Measurements from ENCODE around the gene TULP1. TPM values are rescaled to one million over a fixed set of nuclear protein-coding genes. Genes with fewer than 3 reads are reported as not detected.

TULP1 gene
- total and polyA plus RNA-seq, 2 of the 13 experiments (the other 11 are each of a cell fraction or from before 2014, with no cell fraction given): not detected

DNA sequence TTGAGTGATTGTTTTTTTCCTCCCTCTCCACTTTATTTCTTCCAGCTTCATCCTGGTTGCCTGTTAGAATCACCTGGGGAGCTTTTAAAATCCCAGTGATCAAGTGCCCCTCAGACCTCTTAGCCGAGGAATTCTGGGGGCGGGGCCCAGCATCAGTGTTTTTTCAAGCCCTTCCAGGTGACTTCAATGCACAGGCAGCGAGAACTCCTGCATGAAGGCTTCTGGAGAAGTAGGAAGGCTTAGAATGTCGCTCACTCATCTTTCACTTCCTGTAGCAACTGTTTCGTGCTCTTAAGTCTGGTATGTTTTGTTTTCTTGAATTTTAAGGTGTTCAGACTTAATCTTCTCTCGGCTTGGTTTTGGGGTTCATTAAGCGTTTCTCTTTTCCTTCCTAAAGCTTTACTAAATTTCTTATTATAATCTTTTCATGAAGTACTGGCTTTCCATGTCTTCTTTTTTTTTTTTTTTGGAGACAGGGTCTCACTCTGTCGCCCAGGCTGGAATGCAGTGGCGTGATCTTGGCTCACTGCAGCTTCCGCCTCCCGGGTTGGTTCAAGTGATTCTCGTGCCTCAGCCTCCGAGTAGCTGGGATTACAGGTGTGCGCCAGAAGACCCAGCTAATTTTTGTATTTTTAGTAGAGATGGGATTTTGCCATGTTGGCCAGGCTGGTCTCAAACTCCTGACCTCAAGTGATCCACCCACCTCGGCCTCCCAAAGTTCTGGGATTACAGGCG lies 30.9 kb upstream of the TULP1 start (continued):
- TF ChIP-seq, protein P1, sequence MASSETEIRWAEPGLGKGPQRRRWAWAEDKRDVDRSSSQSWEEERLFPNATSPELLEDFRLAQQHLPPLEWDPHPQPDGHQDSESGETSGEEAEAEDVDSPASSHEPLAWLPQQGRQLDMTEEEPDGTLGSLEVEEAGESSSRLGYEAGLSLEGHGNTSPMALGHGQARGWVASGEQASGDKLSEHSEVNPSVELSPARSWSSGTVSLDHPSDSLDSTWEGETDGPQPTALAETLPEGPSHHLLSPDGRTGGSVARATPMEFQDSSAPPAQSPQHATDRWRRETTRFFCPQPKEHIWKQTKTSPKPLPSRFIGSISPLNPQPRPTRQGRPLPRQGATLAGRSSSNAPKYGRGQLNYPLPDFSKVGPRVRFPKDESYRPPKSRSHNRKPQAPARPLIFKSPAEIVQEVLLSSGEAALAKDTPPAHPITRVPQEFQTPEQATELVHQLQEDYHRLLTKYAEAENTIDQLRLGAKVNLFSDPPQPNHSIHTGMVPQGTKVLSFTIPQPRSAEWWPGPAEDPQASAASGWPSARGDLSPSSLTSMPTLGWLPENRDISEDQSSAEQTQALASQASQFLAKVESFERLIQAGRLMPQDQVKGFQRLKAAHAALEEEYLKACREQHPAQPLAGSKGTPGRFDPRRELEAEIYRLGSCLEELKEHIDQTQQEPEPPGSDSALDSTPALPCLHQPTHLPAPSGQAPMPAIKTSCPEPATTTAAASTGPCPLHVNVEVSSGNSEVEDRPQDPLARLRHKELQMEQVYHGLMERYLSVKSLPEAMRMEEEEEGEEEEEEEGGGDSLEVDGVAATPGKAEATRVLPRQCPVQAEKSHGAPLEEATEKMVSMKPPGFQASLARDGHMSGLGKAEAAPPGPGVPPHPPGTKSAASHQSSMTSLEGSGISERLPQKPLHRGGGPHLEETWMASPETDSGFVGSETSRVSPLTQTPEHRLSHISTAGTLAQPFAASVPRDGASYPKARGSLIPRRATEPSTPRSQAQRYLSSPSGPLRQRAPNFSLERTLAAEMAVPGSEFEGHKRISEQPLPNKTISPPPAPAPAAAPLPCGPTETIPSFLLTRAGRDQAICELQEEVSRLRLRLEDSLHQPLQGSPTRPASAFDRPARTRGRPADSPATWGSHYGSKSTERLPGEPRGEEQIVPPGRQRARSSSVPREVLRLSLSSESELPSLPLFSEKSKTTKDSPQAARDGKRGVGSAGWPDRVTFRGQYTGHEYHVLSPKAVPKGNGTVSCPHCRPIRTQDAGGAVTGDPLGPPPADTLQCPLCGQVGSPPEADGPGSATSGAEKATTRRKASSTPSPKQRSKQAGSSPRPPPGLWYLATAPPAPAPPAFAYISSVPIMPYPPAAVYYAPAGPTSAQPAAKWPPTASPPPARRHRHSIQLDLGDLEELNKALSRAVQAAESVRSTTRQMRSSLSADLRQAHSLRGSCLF (CRISPR knock-in tag; IDR thresholded peaks at IDR 0.05; ENCODE audit: borderline replicate concordance): no peak
- no peak for TF ChIP-seq KAT7 (CRISPR knock-in tag; IDR thresholded peaks at IDR 0.05; ENCODE audit: borderline replicate concordance)
- TF ChIP-seq PHB2 (IDR thresholded peaks at IDR 0.05; ENCODE audit: partially characterized antibody): no peak
- TF ChIP-seq ZSCAN30 (CRISPR knock-in tag; IDR thresholded peaks at IDR 0.05): no peak
- TF ChIP-seq DR1 (CRISPR knock-in tag; IDR thresholded peaks at IDR 0.05): no peak
- no peak for TF ChIP-seq IRF2 (CRISPR knock-in tag; IDR thresholded peaks at IDR 0.05)
- no peak for TF ChIP-seq RNF2 (conservative IDR thresholded peaks at IDR 0.05; ENCODE audit: low read depth)
- no peak for TF ChIP-seq TOPORS (CRISPR knock-in tag; IDR thresholded peaks at IDR 0.05)

DNA sequence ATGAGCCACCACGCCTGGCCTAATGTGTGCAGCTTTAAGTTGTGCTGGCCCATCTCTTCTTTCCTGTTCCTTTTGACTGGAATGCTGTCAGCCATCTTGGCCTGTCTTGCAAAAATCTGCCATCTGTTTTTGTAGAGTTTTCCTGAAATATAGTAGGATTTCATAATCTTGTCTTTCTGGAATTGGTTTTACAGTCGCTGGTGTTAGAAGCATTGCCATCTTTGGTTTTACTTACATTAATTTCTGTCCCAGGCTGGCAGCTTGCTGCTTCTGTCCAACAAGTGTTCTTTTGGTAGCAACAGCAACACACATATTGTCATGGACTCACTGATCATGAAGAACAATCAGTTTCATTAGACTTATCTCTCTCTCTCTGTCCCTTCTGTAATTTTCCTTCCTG lies 29.1 kb upstream of the TULP1 start:
- DNase-seq (ENCODE audit: low spot score) (no peak), FAIRE-seq (no peak), ATAC-seq (no peak)
- no peaks in the 10 kb centered on the region for H3K9me3 ChIP-seq (ENCODE audit: low read length)
- ChIA-PET CTCF (ENCODE audit: low intra/inter-chr PET ratio, low total read pairs) (no interaction called here), POLR2A (no interaction called here)
- WGBS (ENCODE audit: low lambda C conversion rate): 4% methylated on average over 2 of the region's 2 CpGs
- H3K79me2 ChIP-seq (ENCODE audit: insufficient read depth, low read length): no peaks in the 10 kb centered on the region
- intact Hi-C loops (cut with micrococcal nuclease; ENCODE audit: unreplicated experiment): no loop called here
- no peak overlapping the region for H3K9ac ChIP-seq (ENCODE audit: insufficient read depth, low read depth, low read length)
- H3K27ac ChIP-seq (ENCODE audit: extremely low read length, insufficient read depth, low read length): no peak overlapping the region
- H3K4me2 ChIP-seq (ENCODE audit: low read depth, low read length): no peak overlapping the region
- no peak overlapping the region for H2AFZ ChIP-seq (ENCODE audit: low read length)
- H3K4me1 ChIP-seq (ENCODE audit: insufficient read depth, low read length): no peaks in the 10 kb centered on the region
- no peak overlapping the region for H3K4me3 ChIP-seq (replicated peaks in 1 of 3; ENCODE audit: insufficient read depth in 1 of 3, low read depth in 2 of 3, low read length in 3 of 3)
- BruUV-seq (replicated peaks): no TSS peak
- H3K27me3 ChIP-seq (ENCODE audit: control insufficient read depth in 1 of 2, insufficient read depth in 2 of 2, low read length in 2 of 2): peaks cover 0 to 24% of the 10 kb centered on the region in 2 experiments
- no peaks in the 10 kb centered on the region for H3K36me3 ChIP-seq (replicated peaks in 1 of 2; ENCODE audit: control insufficient read depth in 1 of 2, insufficient read depth in 2 of 2, low read length in 2 of 2)
- TF ChIP-seq ZNF737 (CRISPR knock-in tag; IDR thresholded peaks at IDR 0.05; ENCODE audit: borderline replicate concordance): no peak
- TF ChIP-seq MTA3 (CRISPR knock-in tag; IDR thresholded peaks at IDR 0.05): no peak
- TF ChIP-seq ZMAT3 (CRISPR knock-in tag; conservative IDR thresholded peaks at IDR 0.05): no peak
- TF ChIP-seq, protein P2, sequence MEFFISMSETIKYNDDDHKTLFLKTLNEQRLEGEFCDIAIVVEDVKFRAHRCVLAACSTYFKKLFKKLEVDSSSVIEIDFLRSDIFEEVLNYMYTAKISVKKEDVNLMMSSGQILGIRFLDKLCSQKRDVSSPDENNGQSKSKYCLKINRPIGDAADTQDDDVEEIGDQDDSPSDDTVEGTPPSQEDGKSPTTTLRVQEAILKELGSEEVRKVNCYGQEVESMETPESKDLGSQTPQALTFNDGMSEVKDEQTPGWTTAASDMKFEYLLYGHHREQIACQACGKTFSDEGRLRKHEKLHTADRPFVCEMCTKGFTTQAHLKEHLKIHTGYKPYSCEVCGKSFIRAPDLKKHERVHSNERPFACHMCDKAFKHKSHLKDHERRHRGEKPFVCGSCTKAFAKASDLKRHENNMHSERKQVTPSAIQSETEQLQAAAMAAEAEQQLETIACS (CRISPR knock-in tag; IDR thresholded peaks at IDR 0.05): no peak
- H4K20me1 ChIP-seq (ENCODE audit: insufficient read depth, low read length): no peaks in the 10 kb centered on the region
- in situ Hi-C loops (cut with HindIII; ENCODE audit: extremely low pct_ligation_motif_present, low pct_unique_long_range_greater_than_20kb): no loop called here
